ENCODE data around the gene FHIP1B.

The FHIP1B gene

GRCh38 chr11:6238902-6239301, 4.5 kb upstream of the FHIP1B start, which contains the start of gene CNGA4:
CNGA4 (plus strand) TSS chr11:6239089; CDS start chr11:6239207, 118 bp downstream.
- DNase-seq, result no peak

DNA sequence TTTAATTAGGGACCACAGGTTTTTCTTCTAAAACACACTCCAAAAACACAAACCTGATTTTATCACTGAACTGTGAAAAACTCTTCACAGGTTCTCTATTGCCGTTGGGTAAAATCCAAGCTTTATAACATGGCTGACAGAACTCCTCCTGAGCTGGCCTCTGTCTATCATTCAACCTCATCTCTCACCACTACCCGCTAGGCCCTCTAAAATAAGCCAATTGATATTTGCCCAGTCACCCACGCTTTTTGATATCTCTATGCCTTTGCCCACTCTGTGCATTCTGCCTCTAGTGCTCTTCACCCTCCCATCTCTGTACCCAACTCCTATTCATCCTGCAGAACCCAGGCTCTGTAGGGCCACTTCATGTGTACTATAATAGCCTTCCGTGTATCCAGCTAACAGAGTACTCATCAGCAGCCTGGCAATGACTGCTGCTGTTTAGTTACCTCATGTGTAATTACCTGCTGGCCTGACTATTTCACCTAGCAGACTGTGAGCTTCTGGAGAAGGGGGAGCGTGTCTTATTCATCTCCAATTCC, 3.4 kb upstream of the FHIP1B start:
- no peak for DNase-seq

DNA sequence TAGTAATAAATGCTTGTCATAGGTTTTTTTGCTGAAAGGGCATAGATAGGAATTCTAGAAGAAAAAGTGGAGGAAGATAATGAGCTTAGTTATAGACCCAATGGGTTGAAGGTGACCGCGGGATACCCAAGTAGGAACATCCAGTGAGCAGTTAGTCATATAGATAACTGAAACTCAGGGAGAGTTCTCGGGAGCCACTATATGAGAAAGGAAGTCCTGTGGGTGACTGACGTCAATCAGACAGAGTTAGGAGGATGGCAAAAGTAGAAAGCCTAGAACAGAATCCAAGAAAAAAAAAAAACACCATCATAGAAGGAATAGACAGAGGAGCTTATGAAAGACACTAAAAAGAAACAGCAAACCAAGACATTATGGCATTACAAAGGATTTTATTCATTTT, 2.8 kb upstream of the FHIP1B start:
- DNase-seq, result no peak

GRCh38 chr11:6233984-6234386, 451 bp downstream of the FHIP1B start:
- DNase-seq, result no peak

DNA sequence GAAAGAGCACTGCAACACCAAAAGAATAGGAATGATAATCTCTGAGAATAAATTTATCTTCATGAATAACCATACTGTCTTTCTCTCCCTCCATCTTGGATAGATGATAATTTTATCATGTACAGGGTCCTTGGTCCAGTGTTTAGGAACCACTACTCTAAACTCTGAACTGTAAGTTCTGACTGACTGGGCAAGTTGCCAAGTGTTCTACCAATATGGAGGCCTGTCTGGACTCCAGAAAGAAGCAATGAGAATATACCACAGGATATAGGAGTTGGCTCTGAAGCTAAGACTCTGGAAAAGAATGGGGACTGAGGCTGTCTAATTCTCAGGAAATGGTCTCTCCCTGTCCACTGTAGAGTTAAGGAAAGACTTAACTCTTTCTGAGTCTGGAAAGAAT, 1.5 kb downstream of the FHIP1B start:
- DNase-seq, result no peak

DNA sequence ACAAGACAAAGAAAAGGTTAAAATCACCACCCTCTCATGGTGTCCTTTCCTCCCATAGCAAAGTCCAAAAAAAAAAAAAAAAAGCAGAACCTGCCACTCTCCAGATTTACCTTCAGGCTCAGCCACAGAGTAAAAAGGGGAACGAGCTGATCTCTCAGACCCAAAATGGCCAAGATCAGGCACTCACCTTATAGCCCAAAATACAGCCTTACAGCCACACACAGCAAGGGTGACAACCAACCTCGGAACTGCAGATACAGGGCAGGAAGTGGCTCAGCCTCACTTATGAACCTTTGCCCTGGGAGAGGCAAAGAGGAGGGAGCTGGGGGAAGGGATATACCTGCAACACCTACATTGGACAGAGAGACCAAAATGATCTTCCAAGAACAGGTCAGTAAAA, 4.5 kb downstream of the FHIP1B start:
- DNase-seq, result no peak

- no peak for DNase-seq
These were observed 5.9 kb downstream of the FHIP1B start for GRCh38 chr11:6228520-6228919.

GRCh38 chr11:6225896-6226295, 8.5 kb downstream of the FHIP1B start:
- no peak for DNase-seq

DNA sequence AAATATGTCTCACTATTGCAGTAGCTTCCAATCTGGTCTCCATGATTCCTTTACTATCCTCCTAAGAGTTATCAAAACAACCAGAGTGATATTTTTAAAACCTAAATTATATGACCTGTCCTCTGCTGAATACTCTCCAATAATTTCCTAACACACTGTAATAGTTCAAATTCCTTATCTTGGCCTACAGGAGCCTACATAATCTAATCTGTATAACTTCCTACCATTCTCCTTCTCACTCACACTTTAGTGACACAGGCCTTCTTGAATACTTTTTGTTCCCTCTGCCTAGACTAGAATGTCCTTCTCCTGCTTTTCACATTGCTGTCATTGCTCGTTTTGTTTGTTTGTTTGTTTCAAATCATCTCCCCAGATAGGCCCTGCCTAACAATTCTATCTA, 9.4 kb downstream of the FHIP1B start:
- no peak for DNase-seq

GRCh38 chr11:6224421-6224820, 10.0 kb downstream of the FHIP1B start:
- DNase-seq, result no peak

DNA sequence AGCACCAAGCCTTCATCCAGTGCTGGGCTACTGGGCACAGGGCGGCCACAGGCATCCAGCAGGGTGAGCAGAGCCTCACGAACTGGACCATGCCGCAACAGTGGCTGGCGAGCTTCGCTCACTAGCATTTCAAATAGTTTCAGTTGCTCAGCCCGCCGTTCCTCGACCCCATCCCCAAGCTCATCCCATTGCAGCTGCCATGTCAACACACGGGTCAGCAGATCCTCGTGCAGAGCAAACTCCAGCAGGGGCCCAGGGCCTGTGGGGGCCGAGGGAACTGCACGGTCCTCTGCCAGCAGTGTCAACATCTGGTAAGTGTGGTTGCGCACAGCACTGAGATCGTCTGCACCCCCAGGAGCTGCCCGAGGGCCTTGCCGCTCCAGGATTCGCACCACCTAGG, 10.6 kb downstream of the FHIP1B start:
- DNase-seq, result no peak

- DNase-seq, result no peak
These were observed 15.1 kb downstream of the FHIP1B start for GRCh38 chr11:6219359-6219758.

DNA sequence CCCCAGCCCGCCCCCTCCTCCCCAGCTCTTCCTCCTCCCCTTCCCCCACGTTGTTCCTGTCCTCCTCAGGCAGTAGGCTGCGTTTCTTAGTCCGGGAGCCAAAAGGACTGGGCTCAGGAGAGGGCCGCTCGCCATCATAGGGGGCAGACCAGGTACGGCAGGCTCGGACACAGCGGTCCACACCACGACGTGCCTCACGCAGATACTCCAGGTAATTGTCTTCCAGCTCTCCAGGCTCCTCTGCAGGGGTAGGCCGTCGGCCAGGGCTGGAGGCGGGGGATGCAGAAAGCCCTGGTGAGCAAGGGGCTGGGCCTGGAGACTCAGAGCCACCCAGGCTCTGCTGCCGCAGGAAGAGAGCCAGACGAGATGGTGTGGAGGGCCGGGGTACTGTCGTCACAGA, 16.7 kb downstream of the FHIP1B start:
- DNase-seq, result no peak

DNA sequence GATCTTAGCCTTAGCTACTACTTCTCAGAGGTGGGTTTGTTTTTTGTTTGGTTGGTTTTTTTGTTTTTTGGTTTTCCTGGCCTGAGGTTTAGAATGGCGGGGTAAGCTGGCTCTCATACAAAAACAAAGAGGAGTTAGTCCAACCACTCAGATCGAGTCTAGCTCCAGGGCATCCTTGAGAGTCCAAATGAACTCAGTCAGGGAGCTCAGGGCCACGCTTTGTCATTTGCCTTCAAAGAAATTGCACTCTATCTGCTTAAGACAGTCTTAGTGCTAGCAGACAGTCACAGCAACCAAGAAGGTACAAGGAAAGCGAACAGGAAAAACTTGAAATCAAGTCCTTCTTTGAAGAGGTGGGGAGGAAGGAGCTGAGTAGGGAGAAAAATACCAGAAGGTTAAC, 17.9 kb downstream of the FHIP1B start:
- DNase-seq, result no peak

GRCh38 chr11:6214530-6214929, 19.9 kb downstream of the FHIP1B start:
- DNase-seq, result no peak

- no peak for DNase-seq
These were observed 24.0 kb downstream of the FHIP1B start for GRCh38 chr11:6210274-6210955.

- DNase-seq, result no peak
These were observed 24.6 kb downstream of the FHIP1B start for GRCh38 chr11:6209801-6210200.

GRCh38 chr11:6206456-6207180, 27.8 kb downstream of the FHIP1B start:
- DNase-seq, result no peak

DNA sequence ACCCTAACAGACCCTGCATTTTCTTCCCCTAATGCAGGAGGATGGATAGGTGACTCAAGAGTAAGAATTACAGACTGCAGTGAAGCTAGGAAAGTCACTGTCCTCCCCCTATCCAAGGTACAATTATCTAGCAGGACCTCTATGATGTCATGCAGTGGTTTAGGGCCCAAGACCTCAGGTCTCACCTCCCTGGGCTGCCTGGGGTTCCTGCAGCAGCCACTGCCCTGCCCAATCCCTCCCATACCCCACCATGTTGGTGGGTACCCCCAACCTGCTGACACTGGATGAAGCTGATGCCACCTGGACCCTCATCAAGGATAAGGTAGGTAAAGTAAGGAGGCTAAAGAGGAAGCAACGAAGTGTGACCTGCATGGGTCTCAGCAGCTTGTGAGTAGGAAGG, 29.1 kb downstream of the FHIP1B start, which contains the start of gene C11orf42:
C11orf42 (plus strand) TSS at position 192 of the 400 bp plus-strand sequence; CDS start at position 251, 59 bp downstream.
- DNase-seq, result no peak

DNA sequence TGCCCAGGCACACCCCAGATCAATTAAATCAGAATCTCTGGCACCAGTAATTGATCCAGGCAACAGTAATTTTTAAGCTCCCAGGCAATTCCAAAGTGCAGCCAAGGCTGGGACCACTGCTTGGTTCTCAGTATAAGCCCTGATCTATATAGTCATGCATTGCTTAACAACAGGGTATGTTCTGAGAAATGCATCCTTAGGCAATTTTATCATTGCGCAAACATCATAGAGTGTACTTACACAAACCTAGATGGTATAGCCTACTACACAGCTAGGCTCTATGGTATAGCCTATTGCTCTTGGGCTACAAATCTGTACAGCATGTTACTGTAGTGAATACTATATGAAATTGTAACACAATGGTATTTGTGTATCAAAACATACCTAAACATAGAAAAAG, 29.7 kb downstream of the FHIP1B start:
- DNase-seq, result no peak

GRCh38 chr11:6203327-6203726, 31.1 kb downstream of the FHIP1B start:
- no peak for DNase-seq

DNA sequence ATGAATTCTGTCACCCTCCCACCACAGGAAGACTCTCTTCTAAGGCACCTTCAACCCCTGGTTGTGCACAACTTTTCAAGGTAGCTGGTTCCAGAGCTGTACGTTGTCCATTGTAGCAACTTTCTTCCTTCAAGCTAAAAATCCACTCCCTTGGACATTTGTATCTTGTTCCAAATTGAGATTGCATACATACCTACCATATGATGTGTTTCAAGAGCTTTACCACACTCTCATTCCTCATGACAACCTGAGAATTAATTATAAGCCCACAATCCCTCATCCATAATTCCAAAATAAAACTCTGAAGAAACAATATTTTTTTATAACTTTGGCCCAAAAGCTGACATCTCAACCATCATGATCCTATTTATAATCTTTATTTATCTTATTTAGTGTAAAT, 32.4 kb downstream of the FHIP1B start:
- DNase-seq, result no peak

- no peak for DNase-seq
These were observed 33.0 kb downstream of the FHIP1B start for GRCh38 chr11:6201481-6201880.

DNA sequence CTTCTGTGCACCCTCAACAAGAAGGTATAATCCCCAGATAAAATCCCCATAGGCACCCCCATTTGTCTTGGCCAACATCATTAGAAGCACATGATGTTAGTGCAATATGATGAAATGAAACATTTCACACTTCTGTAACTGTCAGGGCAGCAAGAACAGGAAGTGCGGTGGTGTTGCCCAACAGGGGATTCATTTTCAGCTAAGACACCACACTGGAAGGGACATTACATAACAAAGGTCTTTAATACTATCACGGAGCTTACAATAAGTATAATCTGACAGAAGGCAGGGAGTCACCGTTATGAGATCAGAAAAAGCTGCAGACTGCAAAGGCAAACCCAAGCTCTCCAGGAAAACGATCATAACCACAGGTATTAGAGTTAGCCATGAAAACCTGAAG, 33.5 kb downstream of the FHIP1B start:
- DNase-seq, result no peak

All from SHP77 (cell line).